Neural cell (in vitro differentiated cells): ENCODE results near the gene THOP1. TPM values are rescaled to one million over a fixed set of nuclear protein-coding genes. Genes with fewer than 3 reads are reported as not detected.

Source experiments
- H2AFZ ChIP-seq: fragments of 200-600, 300-800 bp; sonication (generic), shearing (Covaris generic); 2 replicates; pipeline ENCODE4 v1.6.0; 2014; ENCODE audit warnings: low read depth, mild to moderate bottlenecking, antibody characterized with exemption, low read length, moderate library complexity
- H3F3A ChIP-seq: fragments of 200-600 bp; shearing (Covaris generic); 2 replicates; pipeline ENCODE4 v1.6.1; 2016; ENCODE audit warnings: mild to moderate bottlenecking, moderate library complexity, mixed read lengths, antibody characterized with exemption, low read length; ENCODE audit not compliant: insufficient read depth, poor library complexity, severe bottlenecking
- H3K27ac ChIP-seq: fragments of 200-600, 300-800 bp; sonication (generic), shearing (Covaris generic); 2 replicates; pipeline ENCODE4 v1.5.1; 2014; ENCODE audit warnings: mild to moderate bottlenecking, low read length, moderate library complexity
- H3K27me3 ChIP-seq: fragments of 300-800, 200-600 bp; sonication (generic), shearing (Covaris generic); 2 replicates; pipeline ENCODE4 v1.6.0; 2014; ENCODE audit warnings: mild to moderate bottlenecking, low read depth, low read length, moderate library complexity; ENCODE audit not compliant: insufficient read depth
- H3K36me3 ChIP-seq: fragments of 300-800, 200-600 bp; sonication (generic), shearing (Covaris generic); 2 replicates; pipeline ENCODE4 v1.5.1; 2014; ENCODE audit warnings: mild to moderate bottlenecking, antibody characterized with exemption, low read length, moderate library complexity; ENCODE audit not compliant: insufficient read depth
- H3K4me2 ChIP-seq: fragments of 300-800, 200-600 bp; sonication (generic), shearing (Covaris generic); 2 replicates; pipeline ENCODE4 v1.6.0; 2014; ENCODE audit warnings: mild to moderate bottlenecking, low read length
- H3K4me3 ChIP-seq: fragments of 300-800, 200-600 bp; sonication (generic), shearing (Covaris generic); 2 replicates; pipeline ENCODE4 v1.5.1; 2014; ENCODE audit warnings: mild to moderate bottlenecking, low read length, moderate library complexity
- H3K79me2 ChIP-seq: fragments of 200-600 bp; shearing (Covaris generic); replicated peaks from 2 replicates; pipeline ENCODE4 v1.6.0; 2014; ENCODE audit warnings: mild to moderate bottlenecking, low read length, moderate library complexity; ENCODE audit not compliant: insufficient read depth
- H3K9ac ChIP-seq: fragments of 300-800, 200-600 bp; sonication (generic), shearing (Covaris generic); 2 replicates; pipeline ENCODE4 v1.6.1; 2016; ENCODE audit warnings: mild to moderate bottlenecking, low read length, mixed read lengths
- H3K9me2 ChIP-seq: fragments of 200-600 bp; shearing (Covaris generic); 2 replicates; pipeline ENCODE4 v1.6.1; 2016; ENCODE audit warnings: mild to moderate bottlenecking, low read length, mixed read lengths; ENCODE audit not compliant: insufficient read depth
- H3K9me3 ChIP-seq: fragments of 200-600, 300-800 bp; sonication (generic), shearing (Covaris generic); 2 replicates; pipeline ENCODE4 v1.6.1; 2016; ENCODE audit warnings: mild to moderate bottlenecking, mixed run types, low read length, moderate library complexity, mixed read lengths
- H4K20me1 ChIP-seq: fragments of 200-600 bp; shearing (Covaris generic); 2 replicates; pipeline ENCODE4 v1.6.1; 2016; ENCODE audit warnings: mild to moderate bottlenecking, mixed run types; ENCODE audit not compliant: insufficient read depth
- EP300 ChIP-seq: fragments of 450-650 bp; conservative IDR thresholded peaks from 2 replicates; pipeline ENCODE4 v1.6.1; 2014; ENCODE audit warnings: antibody characterized with exemption, mild to moderate bottlenecking, moderate library complexity; ENCODE audit not compliant: poor library complexity, severe bottlenecking
- EZH2 ChIP-seq: fragments of 200-600, 300-800 bp; shearing (Covaris generic), sonication (generic); IDR thresholded peaks from 2 replicates; pipeline ENCODE4 v1.6.1; 2014; ENCODE audit warnings: antibody characterized with exemption, low read length, borderline replicate concordance, mild to moderate bottlenecking; ENCODE audit not compliant: insufficient read depth, poor library complexity, severe bottlenecking
- MXI1 ChIP-seq: fragments of 450-650 bp; conservative IDR thresholded peaks from 2 replicates; pipeline ENCODE4 v1.6.1; 2014; ENCODE audit warnings: antibody characterized with exemption, mild to moderate bottlenecking; ENCODE audit not compliant: poor library complexity, severe bottlenecking
- POLR2AphosphoS5 ChIP-seq: IDR thresholded peaks from 2 replicates; pipeline ENCODE4 v1.6.1; 2012
- RAD21 ChIP-seq: fragments of 450-650 bp; conservative IDR thresholded peaks from 2 replicates; pipeline ENCODE4 v1.6.1; 2014; ENCODE audit warnings: antibody characterized with exemption, mild to moderate bottlenecking, moderate library complexity
- REST ChIP-seq: IDR thresholded peaks from 2 replicates; pipeline ENCODE4 v1.6.1; 2012; ENCODE audit warnings: borderline replicate concordance
- SMC3 ChIP-seq: fragments of 450-650 bp; conservative IDR thresholded peaks from 2 replicates; pipeline ENCODE4 v1.6.1; 2014; ENCODE audit warnings: antibody characterized with exemption, mild to moderate bottlenecking, moderate library complexity; ENCODE audit not compliant: poor library complexity
- TAF1 ChIP-seq: IDR thresholded peaks from 2 replicates; pipeline ENCODE4 v1.6.1; 2012; ENCODE audit warnings: low read depth
- polyA plus RNA-seq: library from polyadenylated mRNA; depleted of rRNA; stranded (reverse); fragments of >200 nt; gene quantifications from 2 replicates; pipeline ENCODE4 v1.2.3, GENCODE V29; 2014
- TF ChIP-seq, protein P1 (sequence below): fragments of 450-650 bp; IDR thresholded peaks from 2 replicates; pipeline ENCODE4 v1.5.1; 2014; ENCODE audit warnings: antibody characterized with exemption, mild to moderate bottlenecking, moderate library complexity; ENCODE audit not compliant: poor library complexity, severe bottlenecking

THOP1 gene
- polyA plus RNA-seq, 1 donor from 2014 or later = 113 TPM

- no peaks in the 10 kb centered on the region for H3K9me3 ChIP-seq
- H2AFZ ChIP-seq = no peak overlapping the region
- TF ChIP-seq RAD21 (no peak), SMC3 (no peak), POLR2AphosphoS5 (no peak), EP300 (no peak), REST (no peak), TAF1 (no peak), MXI1 (no peak), EZH2 (no peak)
- TF ChIP-seq, protein P1, sequence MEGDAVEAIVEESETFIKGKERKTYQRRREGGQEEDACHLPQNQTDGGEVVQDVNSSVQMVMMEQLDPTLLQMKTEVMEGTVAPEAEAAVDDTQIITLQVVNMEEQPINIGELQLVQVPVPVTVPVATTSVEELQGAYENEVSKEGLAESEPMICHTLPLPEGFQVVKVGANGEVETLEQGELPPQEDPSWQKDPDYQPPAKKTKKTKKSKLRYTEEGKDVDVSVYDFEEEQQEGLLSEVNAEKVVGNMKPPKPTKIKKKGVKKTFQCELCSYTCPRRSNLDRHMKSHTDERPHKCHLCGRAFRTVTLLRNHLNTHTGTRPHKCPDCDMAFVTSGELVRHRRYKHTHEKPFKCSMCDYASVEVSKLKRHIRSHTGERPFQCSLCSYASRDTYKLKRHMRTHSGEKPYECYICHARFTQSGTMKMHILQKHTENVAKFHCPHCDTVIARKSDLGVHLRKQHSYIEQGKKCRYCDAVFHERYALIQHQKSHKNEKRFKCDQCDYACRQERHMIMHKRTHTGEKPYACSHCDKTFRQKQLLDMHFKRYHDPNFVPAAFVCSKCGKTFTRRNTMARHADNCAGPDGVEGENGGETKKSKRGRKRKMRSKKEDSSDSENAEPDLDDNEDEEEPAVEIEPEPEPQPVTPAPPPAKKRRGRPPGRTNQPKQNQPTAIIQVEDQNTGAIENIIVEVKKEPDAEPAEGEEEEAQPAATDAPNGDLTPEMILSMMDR = no peak
- no peaks in the 10 kb centered on the region for H3K27me3 ChIP-seq
- no peaks in the 10 kb centered on the region for H3F3A ChIP-seq
- H3K27ac ChIP-seq = no peak overlapping the region
- no peaks in the 10 kb centered on the region for H3K9me2 ChIP-seq
- no peak overlapping the region for H3K4me2 ChIP-seq
- H4K20me1 ChIP-seq = no peaks in the 10 kb centered on the region
- H3K36me3 ChIP-seq = no peaks in the 10 kb centered on the region
- no peaks in the 10 kb centered on the region for H3K79me2 ChIP-seq
- no peak overlapping the region for H3K4me3 ChIP-seq
- no peak overlapping the region for H3K9ac ChIP-seq
Observed at GRCh38 chr19:2751438-2751830, 33.9 kb upstream of the THOP1 start.

GRCh38 chr19:2754659-2755447, 30.4 kb upstream of the THOP1 start:
- H3K36me3 ChIP-seq = no peaks in the 10 kb centered on the region
- H3K4me3 ChIP-seq = no peak overlapping the region
- H3K9me3 ChIP-seq = no peaks in the 10 kb centered on the region
- no peaks in the 10 kb centered on the region for H3K27me3 ChIP-seq
- no peaks in the 10 kb centered on the region for H3F3A ChIP-seq
- TF ChIP-seq REST (no peak), SMC3 (no peak), TAF1 (no peak), POLR2AphosphoS5 (no peak), EP300 (no peak), RAD21 (no peak), MXI1 (no peak), EZH2 (no peak)
- TF ChIP-seq, protein P1 = no peak
- H3K9ac ChIP-seq = no peak overlapping the region
- H3K4me2 ChIP-seq = no peak overlapping the region
- H3K79me2 ChIP-seq = no peaks in the 10 kb centered on the region
- H3K9me2 ChIP-seq = no peaks in the 10 kb centered on the region
- H4K20me1 ChIP-seq = no peaks in the 10 kb centered on the region
- no peak overlapping the region for H3K27ac ChIP-seq
- no peak overlapping the region for H2AFZ ChIP-seq
